G401.6 (cell line): ENCODE measurements around the gene APBB2.
A peak's percentile ranks its signal among the peaks of the same experiment; 100 is the strongest.
"Not testable (repeated sequence)": the region's sequence is repeated elsewhere in the genome, so short reads cannot be mapped to it uniquely, and the experiment has no call there.

Experiments
- FAIRE-seq: peaks from 2 replicates; lab custom pipeline; 2012; peaks lifted over from hg19 to GRCh38; lab: Jason Lieb, UNC

The APBB2 gene

DNA sequence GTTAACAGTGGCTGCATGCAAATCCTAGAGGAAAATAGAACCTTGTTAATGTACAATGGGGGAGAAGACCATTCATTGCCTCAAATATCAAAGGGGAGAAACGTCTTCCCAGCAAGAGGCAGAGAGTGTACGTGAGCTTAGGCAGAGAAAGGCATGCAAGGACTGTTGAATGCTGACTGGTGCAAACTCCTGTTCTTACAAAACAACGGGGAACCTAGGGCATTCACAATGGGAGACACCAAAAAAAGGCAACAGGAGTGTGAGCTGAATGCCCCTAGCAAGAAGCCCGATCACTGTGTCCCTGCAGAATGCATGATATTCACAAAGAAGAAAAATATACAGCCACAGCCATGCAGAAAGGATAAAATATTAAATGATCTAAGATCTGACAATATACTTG, 279.7 kb downstream of the APBB2 start:
- no peak for FAIRE-seq

DNA sequence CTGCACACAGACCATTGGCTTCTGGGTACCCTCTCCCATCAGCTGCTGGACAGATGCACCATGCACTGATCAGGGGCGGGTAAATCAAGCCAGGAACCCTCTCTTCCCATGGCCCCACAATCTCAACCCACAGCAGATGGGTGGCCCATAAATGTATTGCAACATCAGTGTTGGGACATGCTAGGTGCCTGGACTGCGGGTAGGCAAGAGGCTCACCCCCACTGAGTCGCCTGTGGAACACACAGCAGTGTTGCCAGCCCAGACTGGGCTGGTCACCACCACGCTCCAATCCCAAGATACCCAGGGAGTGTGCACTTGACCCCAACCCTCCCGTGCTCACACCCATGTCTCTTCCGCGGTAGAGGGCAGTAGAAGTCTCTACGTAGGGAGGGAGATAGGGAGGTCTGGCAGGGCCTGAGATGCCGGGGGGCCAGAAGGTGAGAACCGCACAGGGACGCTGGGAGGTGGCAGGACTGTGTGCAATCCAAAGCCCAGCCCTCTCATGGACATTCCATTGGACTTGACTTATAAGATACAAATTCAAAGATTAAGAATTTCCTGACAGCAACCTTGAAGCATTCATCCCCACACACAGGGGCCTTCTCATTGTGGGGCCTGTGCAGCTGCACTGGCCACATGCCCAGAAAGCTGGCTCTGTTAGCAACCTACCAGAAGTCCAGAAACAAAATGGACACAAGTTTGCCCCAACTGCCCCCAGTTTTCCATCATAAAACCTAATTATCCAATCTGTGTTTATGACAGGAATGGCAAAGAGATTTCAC, 280.9 kb downstream of the APBB2 start:
- no peak for FAIRE-seq

DNA sequence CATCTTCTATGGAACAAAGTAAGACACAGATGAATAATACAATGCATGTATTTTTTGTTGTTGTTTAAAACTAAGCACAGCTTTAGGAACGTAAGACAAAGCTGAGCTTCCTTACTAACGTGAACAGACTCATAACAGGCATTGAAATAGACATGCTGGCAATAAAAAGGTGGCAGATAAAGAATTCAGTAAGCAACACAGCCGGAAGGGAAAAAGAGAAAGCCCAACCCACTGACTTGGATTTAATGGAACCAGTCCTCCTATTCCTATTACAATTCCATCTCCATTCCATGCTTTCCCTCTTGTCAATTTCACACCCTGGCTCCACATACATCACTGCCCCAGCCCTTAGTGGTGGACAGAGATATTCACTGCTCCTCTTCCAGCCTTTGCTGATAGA, 282.5 kb downstream of the APBB2 start:
- FAIRE-seq: no peak

DNA sequence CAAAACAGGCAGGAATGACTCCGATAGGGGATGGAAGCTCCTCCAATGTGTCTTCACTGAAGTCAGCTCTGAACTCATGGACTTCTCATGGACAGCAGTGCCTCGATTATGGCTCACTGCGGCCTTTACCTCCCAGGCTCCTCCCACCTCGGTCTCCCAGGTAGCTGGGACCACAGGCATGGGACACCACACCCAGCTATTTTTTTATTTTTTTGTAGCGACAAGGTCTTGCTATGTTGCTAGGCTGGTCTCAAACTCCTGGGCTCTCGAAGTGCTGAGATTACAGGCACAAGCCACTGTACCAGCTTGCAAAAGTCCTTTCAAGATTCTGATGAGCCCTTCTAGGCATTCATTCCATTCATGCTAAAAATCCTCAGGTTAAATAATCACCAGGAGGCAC, 283.1 kb downstream of the APBB2 start:
- no peak for FAIRE-seq

DNA sequence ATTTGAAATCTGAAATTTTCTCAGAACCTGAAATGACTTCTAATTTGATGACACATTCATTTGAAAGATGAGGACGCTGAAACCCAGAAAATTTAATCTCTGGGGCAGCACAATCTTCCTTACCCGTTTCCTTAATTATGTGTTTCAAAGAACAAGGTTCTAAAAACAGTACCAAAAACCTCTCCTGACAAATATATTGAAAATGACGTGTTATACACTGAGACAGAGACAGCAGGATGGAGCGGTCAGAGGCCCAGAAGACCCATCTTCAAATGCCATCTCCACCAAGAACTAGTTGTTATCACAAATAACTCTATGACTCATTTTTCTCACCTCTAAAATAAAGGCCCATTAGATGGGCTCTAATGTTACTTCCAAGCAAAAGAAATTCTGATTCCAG, 287.3 kb downstream of the APBB2 start:
- no peak for FAIRE-seq

DNA sequence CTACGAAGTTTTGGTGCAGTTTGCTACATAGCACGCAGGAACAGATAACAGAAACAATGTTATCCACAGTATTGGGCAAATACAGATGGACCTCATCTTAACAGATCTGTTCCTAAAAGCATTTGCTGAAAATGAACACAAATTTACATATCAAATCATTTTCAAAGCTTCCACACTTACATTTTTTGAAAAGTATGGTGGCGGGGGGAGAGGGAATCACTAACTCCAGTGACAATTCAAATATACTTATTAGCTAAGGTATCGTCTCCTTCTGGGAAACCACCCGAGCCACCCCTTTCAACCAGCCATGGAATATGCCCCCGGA, 289.6 kb downstream of the APBB2 start:
- FAIRE-seq: no peak

DNA sequence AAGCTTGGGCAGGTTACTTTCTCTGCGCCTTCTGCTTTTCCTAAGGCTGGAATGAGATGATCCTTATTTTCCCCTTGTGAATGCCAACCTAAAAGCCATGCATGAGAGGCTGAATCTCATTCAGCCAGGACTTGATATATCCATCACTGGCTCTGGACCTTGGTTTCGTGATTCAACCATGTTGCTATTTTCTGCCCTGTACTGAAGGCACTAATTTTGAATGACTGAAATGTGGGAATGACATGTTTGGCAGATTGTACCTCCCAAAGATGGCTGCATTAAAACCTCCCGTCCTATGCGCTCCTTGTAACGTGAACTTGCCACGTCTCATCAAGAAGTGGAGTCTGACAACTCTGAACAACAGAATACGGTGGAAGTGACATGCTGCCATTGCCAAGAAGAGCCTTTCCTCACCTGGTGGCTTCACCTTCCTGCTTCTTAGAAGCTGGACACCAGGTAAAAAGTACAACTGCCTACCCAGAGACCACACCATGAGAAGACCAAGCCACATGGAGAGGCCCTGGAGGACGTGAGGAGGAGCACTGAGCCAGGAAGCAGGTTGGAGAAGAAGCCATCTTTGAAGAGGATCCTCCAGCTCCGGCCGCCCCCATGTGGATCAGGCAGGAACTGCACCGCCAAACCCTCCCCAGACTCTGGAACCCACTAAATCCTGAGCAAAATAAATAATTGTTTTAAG, 290.1 kb downstream of the APBB2 start:
- peak; percentile 70 for FAIRE-seq

DNA sequence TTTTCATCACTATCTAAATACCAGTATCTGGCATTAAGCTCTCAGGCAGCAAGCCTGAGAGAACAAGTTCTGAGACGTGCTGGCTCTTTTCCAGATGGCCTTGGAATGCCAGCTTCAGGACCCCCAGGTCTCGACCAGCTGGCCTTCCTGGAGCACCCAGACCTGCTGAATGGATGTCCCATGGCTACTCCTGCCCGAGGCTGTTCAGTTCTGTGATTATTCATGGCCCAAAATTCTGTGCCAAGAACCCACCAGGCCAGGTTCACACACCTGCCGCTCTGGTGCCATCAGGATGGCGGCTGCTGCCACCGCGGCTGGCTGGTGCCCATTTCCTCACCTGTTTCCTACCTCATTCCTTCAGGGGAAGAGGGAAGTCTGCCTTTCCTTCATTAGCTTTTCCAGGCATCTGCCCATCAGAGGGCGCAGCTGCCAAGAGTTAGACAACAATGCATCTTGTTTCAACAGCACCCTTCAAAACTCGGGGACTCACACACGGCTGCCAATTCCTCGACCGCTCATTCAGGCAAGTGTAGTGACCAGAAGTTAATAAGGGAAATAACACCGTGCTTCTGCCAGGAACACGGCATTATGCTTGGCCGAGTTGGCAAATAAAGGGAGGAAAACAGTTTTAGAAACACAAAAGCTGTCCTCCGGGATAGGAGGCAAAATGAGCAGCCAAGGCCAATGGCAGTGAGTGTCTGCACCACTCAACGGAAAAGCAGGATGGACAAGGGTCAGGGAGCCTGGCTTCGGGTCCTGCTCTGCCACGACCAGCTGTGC, 290.8 kb downstream of the APBB2 start:
- no peak for FAIRE-seq

DNA sequence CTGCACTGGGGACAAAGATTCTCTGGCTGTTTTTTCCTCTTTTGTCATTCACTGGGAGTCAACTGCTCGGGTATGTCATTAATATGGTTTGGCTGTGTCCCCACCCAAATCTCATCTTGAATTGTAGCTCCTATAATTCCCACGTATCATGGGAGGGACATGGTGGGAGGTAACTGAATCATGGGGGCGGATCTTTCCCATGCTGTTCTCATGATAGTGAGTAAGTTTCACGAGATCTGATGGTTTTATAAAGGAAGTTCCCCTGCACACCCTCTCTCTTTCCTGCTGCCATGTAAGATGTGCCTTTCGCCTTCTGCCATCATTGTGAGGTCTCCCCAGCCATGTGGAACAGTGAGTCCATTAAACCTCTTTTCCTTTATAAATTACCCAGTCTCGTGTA, 294.4 kb downstream of the APBB2 start:
- not testable (repeated sequence) for FAIRE-seq

DNA sequence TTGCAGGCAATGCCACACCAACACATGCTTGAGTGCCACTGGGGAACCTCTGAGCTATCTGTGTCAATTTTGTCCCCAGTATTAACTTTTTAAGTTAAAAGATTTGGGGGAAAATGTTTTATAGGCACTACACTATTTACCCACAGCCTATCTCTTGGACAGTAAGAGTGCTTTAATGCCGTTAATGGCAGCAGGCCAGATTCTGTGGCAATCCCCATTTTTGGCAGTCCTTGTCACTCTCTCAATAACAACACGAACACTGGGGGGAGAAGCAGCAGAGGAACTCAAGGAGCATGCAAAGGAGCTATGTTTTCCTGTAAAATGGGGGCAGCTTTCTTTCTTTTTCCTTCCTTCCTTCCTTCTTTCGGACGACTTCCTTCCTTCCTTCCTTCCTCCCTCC, 296.0 kb downstream of the APBB2 start:
- no peak for FAIRE-seq

DNA sequence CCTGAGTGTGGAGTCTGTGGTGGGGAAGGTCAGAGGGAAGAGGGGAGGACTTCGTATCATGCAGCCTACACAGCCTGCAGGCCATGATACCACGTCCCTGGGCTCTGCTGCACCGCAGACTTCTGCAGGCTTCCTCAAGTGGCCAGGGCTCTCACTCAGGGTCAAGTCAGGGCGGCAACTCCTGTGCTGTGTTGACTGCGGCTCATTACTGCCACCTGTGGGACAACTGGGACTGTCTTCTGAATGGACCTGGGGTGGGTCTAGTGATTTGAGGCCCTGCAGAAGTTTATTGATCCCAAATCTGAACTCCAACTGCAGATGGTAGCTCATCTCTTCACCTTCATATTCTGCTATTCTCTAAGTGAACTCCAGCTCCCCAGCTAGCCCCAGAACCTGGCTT, 297.5 kb downstream of the APBB2 start:
- no peak for FAIRE-seq

DNA sequence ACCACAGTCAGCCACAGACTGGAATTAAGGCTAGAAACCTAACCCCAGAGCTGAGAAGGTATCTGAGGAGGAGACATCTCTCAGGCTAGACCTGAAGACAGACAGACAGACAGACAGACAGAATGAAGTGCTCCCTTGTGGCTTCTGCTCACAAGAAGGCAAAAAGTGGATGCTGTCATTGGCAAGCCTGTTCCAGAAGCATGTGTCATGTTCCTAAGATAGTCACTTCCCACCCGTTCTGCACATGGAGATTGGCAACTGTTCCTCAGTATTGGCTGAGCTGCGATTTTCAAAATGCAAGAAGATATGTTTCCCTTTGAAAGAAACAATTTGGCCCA, 298.2 kb downstream of the APBB2 start:
- no peak for FAIRE-seq

DNA sequence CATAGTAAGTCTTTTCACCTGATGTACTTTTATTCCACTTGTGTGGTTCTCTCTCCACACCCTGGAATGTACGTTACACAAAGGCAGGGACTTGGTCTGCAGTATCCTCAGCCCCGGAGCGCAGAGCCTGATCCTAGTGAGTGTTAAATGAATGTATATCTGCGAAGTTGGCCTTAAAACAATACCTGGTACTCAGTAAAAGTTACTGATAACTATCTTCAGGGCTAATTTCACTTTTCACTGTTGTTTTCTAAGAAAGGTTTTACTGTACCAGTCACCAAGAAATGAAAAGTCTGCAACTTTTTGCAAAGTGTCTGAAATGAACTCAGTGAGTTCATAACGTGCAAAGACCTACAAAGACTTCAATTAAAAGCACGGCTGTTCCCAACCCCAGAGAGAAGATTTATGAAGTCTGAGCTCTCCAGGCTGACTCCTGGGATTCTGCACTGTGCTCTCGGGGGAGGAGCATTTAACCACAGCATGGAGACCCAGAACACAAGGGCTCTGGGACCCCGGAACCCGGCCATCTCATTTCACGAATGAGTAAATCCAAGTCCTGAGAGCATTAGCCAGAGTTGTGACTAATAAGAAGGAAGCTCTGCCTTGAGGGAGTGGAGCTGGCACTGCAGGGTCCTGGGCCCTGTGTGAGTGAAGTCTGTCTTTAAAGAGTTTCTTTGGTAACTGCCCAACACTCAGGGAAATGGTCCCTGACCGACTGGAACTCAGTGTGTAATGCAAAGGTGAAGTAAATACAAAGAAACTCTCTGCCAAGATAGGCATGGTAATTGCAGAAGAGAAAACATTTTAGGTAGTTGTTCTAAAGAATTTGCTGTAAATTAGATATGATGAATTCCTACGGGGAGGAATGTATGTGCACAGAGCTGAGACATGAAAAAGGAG, 298.8 kb downstream of the APBB2 start:
- no peak for FAIRE-seq

DNA sequence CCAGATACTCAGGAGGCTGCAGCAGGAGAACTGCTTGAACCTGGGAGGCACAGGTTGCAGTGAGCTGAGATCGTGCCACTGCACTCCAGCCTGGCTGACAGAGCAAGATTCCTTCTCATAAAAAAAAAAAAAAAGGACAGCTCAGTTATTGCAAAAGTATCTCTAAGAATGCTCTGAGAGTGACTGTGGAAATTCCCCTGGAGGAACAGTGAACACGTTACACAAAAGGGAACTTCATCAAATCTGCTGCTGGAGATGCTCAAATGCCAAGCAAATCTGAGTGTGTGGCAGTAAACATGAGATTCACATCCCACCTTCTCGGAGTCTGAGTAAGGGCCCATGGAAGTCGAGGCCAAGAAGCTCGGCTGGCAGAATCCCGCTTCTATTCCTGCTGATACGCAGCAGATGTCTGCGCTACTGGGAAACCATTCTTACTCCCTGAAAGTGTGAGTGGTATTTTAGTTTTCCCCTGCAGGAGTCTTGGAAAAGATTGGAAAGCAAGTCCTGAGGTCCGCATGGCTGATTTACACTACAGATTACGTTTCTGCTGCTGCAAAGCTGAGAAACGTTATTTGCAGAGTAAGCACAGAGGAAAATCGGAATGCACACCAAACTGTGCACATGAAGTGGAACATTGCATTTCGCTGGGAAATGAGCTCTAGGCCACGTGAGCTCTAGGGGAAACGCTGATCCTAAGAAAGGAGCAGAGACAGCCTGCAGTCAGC, 301.7 kb downstream of the APBB2 start:
- FAIRE-seq: no peak

DNA sequence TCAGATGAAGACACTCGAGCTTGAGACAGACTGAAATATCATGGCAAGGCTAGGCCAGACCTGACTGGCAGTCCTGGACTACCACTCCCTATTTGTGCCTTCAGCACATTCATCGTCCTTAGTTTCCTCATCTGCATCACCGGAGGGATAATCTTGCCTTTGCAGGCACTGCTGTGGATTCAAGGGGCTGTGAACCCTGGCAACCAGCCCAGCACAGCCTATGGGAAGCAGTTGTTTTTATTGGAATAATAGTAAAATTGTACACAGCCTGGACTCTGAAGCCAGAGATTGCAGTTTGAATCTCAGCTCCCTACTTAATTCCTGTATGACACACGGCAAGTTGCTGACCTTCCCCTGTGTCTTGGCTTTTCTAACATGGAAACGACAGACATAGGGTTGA, 303.6 kb downstream of the APBB2 start:
- FAIRE-seq: no peak

DNA sequence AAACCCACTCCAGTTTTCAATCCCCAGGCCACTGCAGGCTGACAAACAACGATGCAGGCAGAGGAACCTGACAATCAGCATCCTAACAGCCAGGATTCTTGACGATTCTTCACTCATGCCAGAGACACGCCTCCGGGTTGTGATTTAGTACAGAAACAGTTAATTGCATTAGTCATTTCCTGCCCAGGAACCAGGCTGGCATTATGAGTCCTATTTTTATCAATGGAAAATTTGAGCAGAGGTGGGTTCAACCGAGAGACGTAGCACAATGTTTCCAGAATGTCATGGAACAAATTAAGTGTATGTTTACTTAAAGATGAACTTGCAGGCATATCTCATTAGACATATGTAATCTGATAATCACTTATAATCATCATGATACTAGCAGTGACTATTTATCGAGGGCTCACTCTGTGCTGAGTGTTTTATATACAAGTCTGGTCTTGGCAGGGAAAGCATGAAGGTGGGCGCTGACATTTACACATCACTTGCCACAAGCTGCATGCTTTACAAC, 304.9 kb downstream of the APBB2 start:
- no peak for FAIRE-seq

DNA sequence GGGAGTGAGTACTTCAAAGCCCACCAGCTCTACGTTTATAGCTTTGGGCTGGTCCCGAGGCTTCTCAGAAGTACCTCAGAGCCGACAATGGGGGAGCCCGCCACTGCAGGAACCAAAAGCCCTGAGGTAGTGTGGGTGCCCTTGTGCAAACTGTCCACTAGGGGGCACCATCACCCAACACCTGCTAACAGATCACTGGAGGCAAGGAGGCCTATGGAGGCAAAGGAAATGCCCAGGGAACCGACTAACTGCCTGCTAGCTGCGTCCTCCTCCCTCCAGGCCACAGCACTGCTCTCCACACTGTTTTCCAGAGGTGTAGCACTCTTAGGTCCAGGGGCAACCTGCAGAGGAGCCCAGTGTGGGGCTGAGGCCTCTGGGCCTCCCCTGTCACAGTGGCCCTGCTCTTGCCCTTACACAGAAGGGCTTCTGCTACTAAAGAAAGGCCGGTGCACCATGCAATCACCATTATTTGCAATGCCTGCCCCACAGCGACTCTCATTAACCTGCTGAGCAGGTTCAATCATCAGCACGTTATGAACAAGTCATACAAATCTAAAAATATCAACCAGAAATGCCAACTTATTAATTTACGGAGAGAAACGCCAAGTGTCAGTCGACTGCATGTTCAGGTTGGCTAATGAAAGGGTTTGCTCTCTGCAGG, 305.5 kb downstream of the APBB2 start:
- no peak for FAIRE-seq

DNA sequence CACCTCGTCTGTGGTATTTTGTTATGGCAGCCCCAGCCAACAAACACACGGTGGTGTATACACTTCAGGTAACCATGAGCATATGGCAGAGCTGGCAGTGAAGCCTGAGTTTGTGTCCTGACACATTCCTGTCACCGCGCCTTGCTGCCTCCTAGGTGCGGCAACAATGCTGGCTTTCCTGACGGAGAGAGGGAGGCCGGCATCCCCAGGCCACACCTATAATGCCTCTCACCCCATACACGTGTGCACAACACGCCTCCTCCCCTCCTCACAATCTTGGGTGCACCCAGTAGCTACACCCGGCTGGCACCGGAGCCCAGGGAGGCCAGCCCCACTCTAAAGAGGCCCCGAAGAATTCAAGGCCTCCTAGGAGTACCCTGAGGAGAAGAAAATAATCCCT, 306.0 kb downstream of the APBB2 start:
- no peak for FAIRE-seq

DNA sequence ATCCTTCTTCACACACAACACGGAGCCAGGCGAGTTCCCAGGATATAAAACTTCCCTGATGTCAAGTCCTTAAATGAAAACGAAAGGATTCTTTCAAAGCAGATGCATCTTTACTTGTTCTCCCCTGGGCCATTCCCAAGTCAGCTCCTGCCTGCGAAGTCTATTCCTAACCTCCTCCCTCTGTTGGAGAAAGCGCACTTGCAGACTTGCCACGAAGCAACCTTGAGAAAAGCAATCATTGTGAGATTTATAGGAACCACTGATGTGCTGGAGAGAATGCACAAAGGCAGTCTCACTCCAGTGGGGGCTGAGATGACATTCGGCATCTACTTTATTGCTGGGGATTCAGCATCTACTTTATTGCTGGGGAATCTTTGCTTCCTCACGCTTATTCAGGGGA, 308.9 kb downstream of the APBB2 start:
- no peak for FAIRE-seq

DNA sequence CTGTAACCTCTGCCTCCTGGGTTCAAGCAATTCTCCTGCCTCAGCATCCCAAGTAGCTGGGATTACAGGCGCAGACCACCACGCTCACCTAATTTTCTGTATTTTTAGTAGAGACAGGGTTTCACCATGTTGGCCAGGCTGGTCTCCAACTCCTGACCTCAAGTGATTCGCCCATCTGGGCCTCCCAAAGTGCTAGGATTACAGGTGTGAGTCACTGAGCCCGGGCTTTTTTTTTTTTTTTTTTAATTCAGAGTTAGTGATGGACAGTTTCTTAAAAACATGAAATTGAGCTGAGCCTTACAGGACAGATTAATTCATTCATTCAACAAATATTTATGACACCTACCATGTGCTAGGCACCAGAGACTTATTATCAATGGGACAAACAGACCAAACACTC, 313.8 kb downstream of the APBB2 start:
- FAIRE-seq: not testable (repeated sequence)
